ENCODE results near the gene STAT4. TPM values are rescaled to one million over a fixed set of nuclear protein-coding genes. Genes with fewer than 3 reads are reported as not detected.

STAT4 gene
- total RNA-seq, 1 experiment from 2014 or later: 0.33 TPM

DNA sequence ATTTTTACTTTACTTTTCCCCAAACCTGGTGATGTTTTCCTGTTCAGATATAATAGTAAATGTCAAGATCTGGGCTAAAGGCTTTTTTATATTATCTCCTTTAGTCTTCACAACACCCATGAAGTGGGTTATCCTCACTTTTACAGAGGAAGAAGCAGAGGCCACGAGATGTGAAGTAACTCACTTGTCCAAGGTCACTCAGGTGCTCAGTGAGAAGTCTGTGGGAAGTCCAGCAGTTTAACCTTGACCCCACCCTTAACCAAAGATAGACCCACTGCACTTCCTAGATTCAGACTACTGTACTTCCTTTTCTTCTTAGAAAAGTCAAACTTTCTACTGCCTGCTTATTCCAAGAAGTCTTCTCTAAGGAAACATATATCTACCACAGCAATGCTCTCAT, 80.5 kb downstream of the STAT4 start:
- H2AK5ac ChIP-seq (ENCODE audit: insufficient read length, low read length): no peak overlapping the region
- no peak overlapping the region for H2BK15ac ChIP-seq (ENCODE audit: low read depth, low read length)
- H2BK20ac ChIP-seq (ENCODE audit: low read depth, low read length, poor library complexity, severe bottlenecking): no peak overlapping the region
- H3K23ac ChIP-seq (ENCODE audit: insufficient read length, low read depth, low read length): no peak overlapping the region
- Mint-ChIP-seq H3K27ac (peak overlapping the region in 1 of 3 experiments; percentile 58; a peak in 1 of 7 replicates), H3K4me1 (peaks cover 0 to 9% of the 10 kb centered on the region in 2 experiments; a peak in 2 of 4 replicates), H3K9me3 (no peaks in the 10 kb centered on the region), H3K27me3 (ENCODE audit: low read depth) (no peaks in the 10 kb centered on the region), H3K36me3 (ENCODE audit: insufficient read depth in 1 of 3, low read depth in 3 of 3) (no peaks in the 10 kb centered on the region), H3K4me3 (no peak overlapping the region)
- no peak overlapping the region for H2BK120ac ChIP-seq (ENCODE audit: low read depth, low read length, poor library complexity, severe bottlenecking)
- no peak overlapping the region for H3K9ac ChIP-seq (ENCODE audit: extremely low read depth, insufficient read length, low read length)
- TF ChIP-seq, protein P1, sequence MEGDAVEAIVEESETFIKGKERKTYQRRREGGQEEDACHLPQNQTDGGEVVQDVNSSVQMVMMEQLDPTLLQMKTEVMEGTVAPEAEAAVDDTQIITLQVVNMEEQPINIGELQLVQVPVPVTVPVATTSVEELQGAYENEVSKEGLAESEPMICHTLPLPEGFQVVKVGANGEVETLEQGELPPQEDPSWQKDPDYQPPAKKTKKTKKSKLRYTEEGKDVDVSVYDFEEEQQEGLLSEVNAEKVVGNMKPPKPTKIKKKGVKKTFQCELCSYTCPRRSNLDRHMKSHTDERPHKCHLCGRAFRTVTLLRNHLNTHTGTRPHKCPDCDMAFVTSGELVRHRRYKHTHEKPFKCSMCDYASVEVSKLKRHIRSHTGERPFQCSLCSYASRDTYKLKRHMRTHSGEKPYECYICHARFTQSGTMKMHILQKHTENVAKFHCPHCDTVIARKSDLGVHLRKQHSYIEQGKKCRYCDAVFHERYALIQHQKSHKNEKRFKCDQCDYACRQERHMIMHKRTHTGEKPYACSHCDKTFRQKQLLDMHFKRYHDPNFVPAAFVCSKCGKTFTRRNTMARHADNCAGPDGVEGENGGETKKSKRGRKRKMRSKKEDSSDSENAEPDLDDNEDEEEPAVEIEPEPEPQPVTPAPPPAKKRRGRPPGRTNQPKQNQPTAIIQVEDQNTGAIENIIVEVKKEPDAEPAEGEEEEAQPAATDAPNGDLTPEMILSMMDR (conservative IDR thresholded peaks at IDR 0.05): no peak
- no peak overlapping the region for H3K18ac ChIP-seq (ENCODE audit: insufficient read length, low read depth, low read length)
- no peak overlapping the region for H2AFZ ChIP-seq (ENCODE audit: low read length)
- no peak overlapping the region for H4K5ac ChIP-seq (ENCODE audit: insufficient read length, low read depth, low read length)
- H3K27me3 ChIP-seq (ENCODE audit: insufficient read depth, low read length): 0 out of 2 replicates have a peak, but pooled peaks cover 2% of the 10 kb centered on the region
- H4K8ac ChIP-seq (replicated peaks; ENCODE audit: insufficient read length, low read depth, low read length): no peak overlapping the region
- no peak overlapping the region for H3K27ac ChIP-seq (ENCODE audit: insufficient read length, low read depth, low read length)
- no peaks in the 10 kb centered on the region for H3K79me2 ChIP-seq (ENCODE audit: insufficient read depth, low read length)
- peaks cover 3% of the 10 kb centered on the region; the same call in 1 of the 2 replicates for H3K4me1 ChIP-seq (ENCODE audit: insufficient read depth, low read length)
- H2BK5ac ChIP-seq (ENCODE audit: insufficient read length, low read length): no peak overlapping the region
- H3K56ac ChIP-seq (ENCODE audit: insufficient read length, low read depth, low read length): no peak overlapping the region
- no peaks in the 10 kb centered on the region for H3K9me3 ChIP-seq (ENCODE audit: control insufficient read depth, low read depth, low read length)
- no peak overlapping the region for H2BK12ac ChIP-seq (ENCODE audit: insufficient read length, low read depth, low read length)
- DNase-seq: no peak
- H3T11ph ChIP-seq (ENCODE audit: low read length): no peak overlapping the region
- no peak overlapping the region for H4K91ac ChIP-seq (ENCODE audit: insufficient read length, low read depth, low read length)
- H4K20me1 ChIP-seq (ENCODE audit: control insufficient read depth, insufficient read depth, insufficient read length): no peaks in the 10 kb centered on the region
- H3K4ac ChIP-seq (ENCODE audit: low read depth, low read length): no peak overlapping the region
- H3K79me1 ChIP-seq (ENCODE audit: insufficient read depth, low read depth, low read length, poor library complexity, severe bottlenecking): no peaks in the 10 kb centered on the region
- no CpG with 5 or more reads among the region's 1 CpG for WGBS (ENCODE audit: extremely low coverage, insufficient read length, low lambda C conversion rate)
- no peak overlapping the region for H3K14ac ChIP-seq (ENCODE audit: insufficient read depth, low read length)
- no peaks in the 10 kb centered on the region for H3K23me2 ChIP-seq (ENCODE audit: insufficient read length, low read depth, low read length, poor library complexity, severe bottlenecking)
- no peak overlapping the region for H3K4me2 ChIP-seq (ENCODE audit: insufficient read depth, insufficient read length, low read length)
